K562 (cell line): ENCODE results near the gene NDUFAF2.

Experiments
- SREBF2 ChIP-seq: sonication (generic); formaldehyde crosslinking; IDR thresholded peaks from 2 replicates; pipeline ENCODE4 v1.4.0; 2020; ENCODE audit warnings: mild to moderate bottlenecking, missing genetic modification reagents
- TF ChIP-seq, protein P1 (sequence below), 2 experiments: fragments of 450-650 bp; formaldehyde crosslinking in 1 of 2; IDR thresholded peaks; 2 replicates each; pipeline versions ENCODE4 v1.4.0 to v1.6.1; 2014 to 2020; ENCODE audit warnings: mild to moderate bottlenecking in 2 of 2, borderline replicate concordance in 1 of 2, low read depth in 1 of 2

DNA sequence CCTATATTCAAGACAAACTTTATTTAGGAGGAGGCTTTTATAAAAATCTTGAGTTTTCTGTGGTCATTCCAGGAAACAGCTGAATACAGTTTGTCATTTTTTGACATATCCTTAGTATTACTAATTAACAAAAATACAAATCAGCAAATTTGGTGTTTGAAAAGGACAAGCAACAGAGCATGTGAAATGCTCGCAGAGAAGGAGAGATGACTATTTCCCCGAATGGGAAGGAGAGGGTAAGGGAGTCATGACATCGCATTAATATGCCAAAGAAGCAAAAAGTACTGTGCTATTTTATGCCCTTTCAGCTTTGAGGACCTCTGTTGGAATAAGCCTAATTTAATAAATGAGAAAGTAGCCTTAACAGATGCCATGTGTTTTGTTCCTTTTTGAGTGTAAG is 215.5 kb downstream of the NDUFAF2 start:
- no peak for TF ChIP-seq SREBF2
- TF ChIP-seq, protein P1, sequence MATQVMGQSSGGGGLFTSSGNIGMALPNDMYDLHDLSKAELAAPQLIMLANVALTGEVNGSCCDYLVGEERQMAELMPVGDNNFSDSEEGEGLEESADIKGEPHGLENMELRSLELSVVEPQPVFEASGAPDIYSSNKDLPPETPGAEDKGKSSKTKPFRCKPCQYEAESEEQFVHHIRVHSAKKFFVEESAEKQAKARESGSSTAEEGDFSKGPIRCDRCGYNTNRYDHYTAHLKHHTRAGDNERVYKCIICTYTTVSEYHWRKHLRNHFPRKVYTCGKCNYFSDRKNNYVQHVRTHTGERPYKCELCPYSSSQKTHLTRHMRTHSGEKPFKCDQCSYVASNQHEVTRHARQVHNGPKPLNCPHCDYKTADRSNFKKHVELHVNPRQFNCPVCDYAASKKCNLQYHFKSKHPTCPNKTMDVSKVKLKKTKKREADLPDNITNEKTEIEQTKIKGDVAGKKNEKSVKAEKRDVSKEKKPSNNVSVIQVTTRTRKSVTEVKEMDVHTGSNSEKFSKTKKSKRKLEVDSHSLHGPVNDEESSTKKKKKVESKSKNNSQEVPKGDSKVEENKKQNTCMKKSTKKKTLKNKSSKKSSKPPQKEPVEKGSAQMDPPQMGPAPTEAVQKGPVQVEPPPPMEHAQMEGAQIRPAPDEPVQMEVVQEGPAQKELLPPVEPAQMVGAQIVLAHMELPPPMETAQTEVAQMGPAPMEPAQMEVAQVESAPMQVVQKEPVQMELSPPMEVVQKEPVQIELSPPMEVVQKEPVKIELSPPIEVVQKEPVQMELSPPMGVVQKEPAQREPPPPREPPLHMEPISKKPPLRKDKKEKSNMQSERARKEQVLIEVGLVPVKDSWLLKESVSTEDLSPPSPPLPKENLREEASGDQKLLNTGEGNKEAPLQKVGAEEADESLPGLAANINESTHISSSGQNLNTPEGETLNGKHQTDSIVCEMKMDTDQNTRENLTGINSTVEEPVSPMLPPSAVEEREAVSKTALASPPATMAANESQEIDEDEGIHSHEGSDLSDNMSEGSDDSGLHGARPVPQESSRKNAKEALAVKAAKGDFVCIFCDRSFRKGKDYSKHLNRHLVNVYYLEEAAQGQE (IDR thresholded peaks at IDR 0.05; ENCODE audit: borderline replicate concordance), result no peak
- TF ChIP-seq, protein P1 (CRISPR knock-in tag; IDR thresholded peaks at IDR 0.05; ENCODE audit: low read depth), result no peak
